Tibial artery (tissue), 4 donors: Measurements from ENCODE around the gene ZEB1.

Experiments used
- DNase-seq, 2 donors: peaks; one replicate each; pipeline ENCODE4 v3.0.0-alpha.2; 2019
- H3K27ac ChIP-seq, 2 donors: fragments of 200-600 bp; sonication (generic) in 1 of 2; 1 replicate in 1 of 2; 2 replicates in 1 of 2; pipeline ENCODE4 v1.5.1; 2018 to 2019; ENCODE audit warnings: mild to moderate bottlenecking in 1 of 2
- H3K27me3 ChIP-seq, 2 donors: fragments of 200-600 bp; sonication (generic) in 1 of 2; one replicate each; pipeline versions ENCODE4 v1.5.1 to v1.6.0; 2016 to 2019
- H3K36me3 ChIP-seq, 3 donors: fragments of 200-600 bp; sonication (generic) in 2 of 3; one replicate each; pipeline ENCODE4 v1.5.1; 2016 to 2019; ENCODE audit warnings: mild to moderate bottlenecking in 2 of 3
- H3K4me1 ChIP-seq, 4 donors: fragments of 200-600 bp; sonication (generic) in 2 of 4; 1 replicate in 3 of 4; 2 replicates in 1 of 4; pipeline ENCODE4 v1.5.1; 2016 to 2019
- H3K4me3 ChIP-seq, 2 donors: fragments of 200-600 bp; sonication (generic) in 1 of 2; 1 replicate in 1 of 2; 2 replicates in 1 of 2; pipeline ENCODE4 v1.5.1; 2018 to 2019; ENCODE audit warnings: mild to moderate bottlenecking in 2 of 2
- H3K9me3 ChIP-seq, 3 donors: fragments of 200-600 bp; sonication (generic) in 1 of 3; one replicate each; pipeline ENCODE4 v1.5.1; 2016 to 2019
- intact Hi-C: fragments of 100-400 bp; cut with DNase I; formaldehyde crosslinking; loops from one replicate; pipeline ENCODE4 v1.15.0; 2023; ENCODE audit warnings: low total_unique reads
- TF ChIP-seq, protein P1 (sequence below), 2 experiments: fragments of 200-600 bp in 1 of 2; fragments of 450-650 bp in 1 of 2; IDR thresholded peaks; one replicate each; pipeline ENCODE4 v1.5.1; 2017 to 2019; ENCODE audit warnings: antibody characterized with exemption in 2 of 2, mild to moderate bottlenecking in 1 of 2, moderate library complexity in 1 of 2

Gene ZEB1

DNA sequence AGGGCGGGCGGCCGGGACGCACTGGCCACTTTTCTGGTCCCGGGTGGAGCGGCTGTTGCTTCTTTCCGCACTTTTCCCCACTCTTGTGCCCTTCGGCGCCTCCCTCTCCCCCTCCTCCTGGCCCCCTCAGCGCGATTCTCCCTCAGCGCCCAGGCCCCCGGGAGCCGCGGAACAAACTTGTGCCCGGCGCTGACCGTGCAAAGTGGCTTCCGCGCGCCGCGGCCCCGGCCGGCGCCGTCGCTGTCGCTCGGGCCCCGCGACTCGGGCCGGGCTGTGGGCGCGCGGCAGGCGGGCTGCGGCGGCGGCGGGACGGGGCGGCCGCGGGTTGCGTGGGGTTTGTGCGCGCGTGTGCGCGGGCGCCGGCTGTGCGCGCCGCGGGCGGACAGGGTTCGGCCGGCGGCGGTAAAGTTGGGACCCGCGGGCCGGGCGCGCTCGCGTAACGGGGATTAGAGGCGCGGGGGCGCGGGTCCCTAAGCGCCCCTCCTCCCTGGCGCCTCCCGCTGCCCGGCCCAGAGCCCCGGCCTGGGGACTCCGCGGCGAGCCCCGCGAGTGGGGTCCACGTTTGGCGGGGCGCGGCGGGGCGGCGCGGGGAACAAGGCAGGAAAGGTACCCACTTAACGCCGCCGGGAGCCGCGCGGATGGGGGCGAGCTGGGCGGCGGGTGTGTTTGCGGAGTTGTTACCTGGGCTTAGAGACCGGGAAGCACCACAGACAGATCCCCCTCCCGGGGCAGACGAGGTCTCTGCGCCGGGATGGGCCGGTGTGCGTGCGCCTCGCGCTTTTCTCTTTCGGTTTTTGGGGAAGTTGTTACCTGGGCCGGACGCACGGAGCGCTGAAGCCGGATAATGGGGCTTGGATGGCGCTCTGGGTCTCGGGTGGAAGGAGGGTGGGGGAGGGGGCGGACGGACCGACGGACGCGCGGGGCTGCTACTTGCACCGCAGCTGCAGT lies 860 bp downstream of the ZEB1 start:
- TF ChIP-seq, protein P1, sequence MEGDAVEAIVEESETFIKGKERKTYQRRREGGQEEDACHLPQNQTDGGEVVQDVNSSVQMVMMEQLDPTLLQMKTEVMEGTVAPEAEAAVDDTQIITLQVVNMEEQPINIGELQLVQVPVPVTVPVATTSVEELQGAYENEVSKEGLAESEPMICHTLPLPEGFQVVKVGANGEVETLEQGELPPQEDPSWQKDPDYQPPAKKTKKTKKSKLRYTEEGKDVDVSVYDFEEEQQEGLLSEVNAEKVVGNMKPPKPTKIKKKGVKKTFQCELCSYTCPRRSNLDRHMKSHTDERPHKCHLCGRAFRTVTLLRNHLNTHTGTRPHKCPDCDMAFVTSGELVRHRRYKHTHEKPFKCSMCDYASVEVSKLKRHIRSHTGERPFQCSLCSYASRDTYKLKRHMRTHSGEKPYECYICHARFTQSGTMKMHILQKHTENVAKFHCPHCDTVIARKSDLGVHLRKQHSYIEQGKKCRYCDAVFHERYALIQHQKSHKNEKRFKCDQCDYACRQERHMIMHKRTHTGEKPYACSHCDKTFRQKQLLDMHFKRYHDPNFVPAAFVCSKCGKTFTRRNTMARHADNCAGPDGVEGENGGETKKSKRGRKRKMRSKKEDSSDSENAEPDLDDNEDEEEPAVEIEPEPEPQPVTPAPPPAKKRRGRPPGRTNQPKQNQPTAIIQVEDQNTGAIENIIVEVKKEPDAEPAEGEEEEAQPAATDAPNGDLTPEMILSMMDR (IDR thresholded peaks at IDR 0.05): no peak
- peak overlapping the region; percentile 97 to 98 for H3K27ac ChIP-seq
- H3K27me3 ChIP-seq: no peaks in the 10 kb centered on the region
- peak in 1 of 2 donors; percentile 75 for DNase-seq
- intact Hi-C loops: loop anchor here (5.0 to 10.0 kb wide), 4 partner anchors 77 to 445 kb away; partner anchors contain the start of gene ZNF438
- peak overlapping the region; percentile 98 to 99 for H3K4me3 ChIP-seq
- H3K4me1 ChIP-seq: peaks cover 0 to 29% (median 6%) of the 10 kb centered on the region in 4 donors
- H3K36me3 ChIP-seq: no peaks in the 10 kb centered on the region
- no peaks in the 10 kb centered on the region for H3K9me3 ChIP-seq

GRCh38 chr10:31320550-31321211 lies 1.7 kb downstream of the ZEB1 start:
- H3K4me3 ChIP-seq: peak overlapping the region; percentile 98 to 99
- intact Hi-C loops: loop anchor here (5.0 kb wide), 1 partner anchor 77 kb away; no protein-coding TSS in a partner anchor
- H3K4me1 ChIP-seq: peaks cover 0 to 29% (median 6%) of the 10 kb centered on the region in 4 donors
- TF ChIP-seq, protein P1 (IDR thresholded peaks at IDR 0.05): peak in 1 of 2 experiments; percentile 19
- H3K36me3 ChIP-seq: no peaks in the 10 kb centered on the region
- no peaks in the 10 kb centered on the region for H3K27me3 ChIP-seq
- DNase-seq: peak; percentile 67 to 78
- peak overlapping the region; percentile 97 to 98 for H3K27ac ChIP-seq
- H3K9me3 ChIP-seq: no peaks in the 10 kb centered on the region

DNA sequence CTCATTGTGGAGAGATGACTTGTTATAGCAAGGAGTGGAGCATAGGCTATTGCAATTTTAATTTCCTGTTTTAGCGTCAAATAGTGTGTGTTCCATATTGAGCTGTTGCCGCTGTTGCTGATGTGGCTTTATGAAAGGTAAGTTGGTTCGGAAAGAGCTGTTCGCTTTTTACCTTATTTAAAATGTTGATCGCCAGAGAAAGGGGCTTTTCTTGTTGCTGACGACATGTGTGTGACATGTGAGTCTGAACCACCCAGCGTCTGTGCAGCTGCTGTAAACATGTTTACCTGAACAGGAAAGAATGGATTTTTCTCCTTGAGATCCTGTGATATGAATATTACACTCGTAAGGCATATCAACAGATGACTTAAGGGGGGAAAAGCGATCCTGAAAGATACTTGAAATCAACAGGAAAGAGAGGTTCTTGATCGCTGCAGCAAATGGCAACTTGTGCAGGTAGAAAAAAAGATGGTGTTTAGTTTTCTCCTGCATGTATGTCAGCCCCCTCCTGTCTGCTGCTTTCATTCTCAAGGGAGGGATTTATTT lies 2.5 kb downstream of the ZEB1 start:
- TF ChIP-seq, protein P1 (IDR thresholded peaks at IDR 0.05): no peak
- intact Hi-C loops: loop anchor here (5.0 kb wide), 1 partner anchor 76 kb away; no protein-coding TSS in a partner anchor
- DNase-seq: no peak
- Histone ChIP-seq H3K9me3 (no peaks in the 10 kb centered on the region), H3K36me3 (no peaks in the 10 kb centered on the region), H3K27me3 (no peaks in the 10 kb centered on the region), H3K4me3 (peak overlapping the region; percentile 98 to 99), H3K4me1 (peaks cover 0 to 35% (median 6%) of the 10 kb centered on the region in 4 donors), H3K27ac (peak overlapping the region; percentile 97 to 98)

DNA sequence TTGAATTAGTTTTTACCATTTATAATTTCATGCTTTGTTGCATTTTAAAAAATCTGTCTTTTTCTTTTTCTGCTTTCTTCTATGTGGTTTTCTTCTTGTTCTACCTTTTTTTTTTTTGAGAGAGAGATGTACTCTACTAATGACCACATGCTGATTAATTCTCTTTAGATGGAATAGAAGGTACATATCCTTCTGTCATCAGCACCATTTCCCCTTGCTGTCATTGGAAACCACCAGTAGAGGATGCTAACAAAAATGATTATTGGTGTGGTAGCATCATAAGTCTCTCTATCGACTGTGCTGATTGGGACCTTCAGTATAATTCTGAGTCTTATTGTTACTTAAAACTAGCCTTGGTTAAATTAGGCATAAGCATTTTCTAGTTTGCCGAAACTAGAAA lies 3.6 kb downstream of the ZEB1 start:
- TF ChIP-seq, protein P1 (IDR thresholded peaks at IDR 0.05): no peak
- H3K4me1 ChIP-seq: peaks cover 0 to 42% (median 6%) of the 10 kb centered on the region in 4 donors
- no peak for DNase-seq
- intact Hi-C loops: loop anchor here (5.0 kb wide), 1 partner anchor 75 kb away; no protein-coding TSS in a partner anchor
- peak overlapping the region in 1 of 2 donors; percentile 98 for H3K27ac ChIP-seq
- H3K27me3 ChIP-seq: no peaks in the 10 kb centered on the region
- H3K36me3 ChIP-seq: no peaks in the 10 kb centered on the region
- H3K4me3 ChIP-seq: no peak overlapping the region
- H3K9me3 ChIP-seq: no peaks in the 10 kb centered on the region

DNA sequence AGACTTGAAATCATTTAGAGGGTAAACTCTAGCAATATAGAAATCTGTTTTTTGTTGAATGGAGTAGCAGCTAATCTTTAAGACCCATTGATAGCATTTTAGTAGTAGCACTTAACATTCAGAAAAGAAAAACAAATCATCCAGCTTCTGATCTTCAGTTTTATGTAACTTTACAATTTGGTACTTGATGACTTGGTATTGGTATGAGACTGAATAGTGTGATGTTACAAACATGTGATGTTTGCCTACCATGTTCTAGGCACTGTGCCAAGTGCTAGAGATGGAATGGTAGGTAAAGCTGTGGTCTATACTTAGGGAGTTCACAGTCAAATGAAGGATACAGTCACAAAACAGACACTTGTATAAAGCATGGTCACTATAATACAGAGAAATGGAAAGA lies 21.3 kb downstream of the ZEB1 start:
- Histone ChIP-seq H3K27ac (no peak overlapping the region), H3K4me1 (peaks cover 0 to 32% (median under 1%) of the 10 kb centered on the region in 4 donors), H3K4me3 (no peak overlapping the region), H3K9me3 (no peaks in the 10 kb centered on the region), H3K27me3 (no peaks in the 10 kb centered on the region), H3K36me3 (no peaks in the 10 kb centered on the region)
- TF ChIP-seq, protein P1 (IDR thresholded peaks at IDR 0.05): no peak
- intact Hi-C loops: no loop called here
- no peak for DNase-seq
